K562 (cell line): Measurements from ENCODE around the gene SIT1. TPM values are rescaled to one million over a fixed set of nuclear protein-coding genes. Genes with fewer than 3 reads are reported as not detected.

Experiments used
- CBX1 ChIP-seq: sonication (generic); IDR thresholded peaks from 2 replicates; pipeline ENCODE4 v1.6.1; 2016; ENCODE audit warnings: antibody characterized with exemption, low read depth, mild to moderate bottlenecking
- CCNT2 ChIP-seq: IDR thresholded peaks from 2 replicates; pipeline ENCODE4 v1.6.1; 2011; ENCODE audit warnings: borderline replicate concordance, low read depth, mild to moderate bottlenecking, moderate library complexity, mixed read lengths, low read length; ENCODE audit not compliant: insufficient read length; ENCODE audit errors: extremely low read depth
- CREM ChIP-seq: IDR thresholded peaks from 2 replicates; pipeline ENCODE4 v1.6.1; 2014; ENCODE audit warnings: antibody characterized with exemption, low read depth
- FIP1L1 ChIP-seq: fragments of 200-400 bp; formaldehyde crosslinking; IDR thresholded peaks from 2 replicates; pipeline ENCODE4 v1.6.1; 2018; ENCODE audit warnings: mild to moderate bottlenecking, low read depth, low read length; ENCODE audit not compliant: poor library complexity, severe bottlenecking
- GABPA ChIP-seq: fragments of 200-800 bp; sonication (Bioruptor generic); conservative IDR thresholded peaks from 2 replicates; pipeline ENCODE4 v1.6.1; 2016; ENCODE audit warnings: low read depth, missing genetic modification characterization, missing compliant biosample characterization
- KDM1A ChIP-seq, 2 experiments: fragments of 450-650 bp; IDR thresholded peaks; 2 replicates each; pipeline ENCODE4 v1.6.1; 2016; ENCODE audit warnings: mild to moderate bottlenecking in 2 of 2
- POLR2G ChIP-seq: fragments of 200-400 bp; formaldehyde crosslinking; IDR thresholded peaks from 2 replicates; pipeline ENCODE4 v1.6.1; 2017; ENCODE audit warnings: low read depth, mild to moderate bottlenecking, antibody characterized with exemption, low read length, moderate library complexity
- TBL1XR1 ChIP-seq, 2 experiments: IDR thresholded peaks; 2 replicates each; pipeline ENCODE4 v1.6.1; 2012; ENCODE audit warnings: improper control_type of control experiment in 2 of 2, low read length in 2 of 2, mild to moderate bottlenecking in 1 of 2
- TCFL5 ChIP-seq: fragments of 250-450 bp; sonication (Bioruptor Pico); conservative IDR thresholded peaks from 2 replicates; pipeline ENCODE4 v1.6.1; 2021; ENCODE audit warnings: mild to moderate bottlenecking, moderate library complexity, matching md5 sums
- XRCC5 ChIP-seq: fragments of 200-400 bp; formaldehyde crosslinking; IDR thresholded peaks from 2 replicates; pipeline ENCODE4 v1.6.1; 2017; ENCODE audit warnings: low read depth, mild to moderate bottlenecking, low read length
- ZBTB7A ChIP-seq: IDR thresholded peaks from 2 replicates; pipeline ENCODE4 v1.6.1; 2011; ENCODE audit warnings: low read depth, mild to moderate bottlenecking, low read length, moderate library complexity, borderline replicate concordance; ENCODE audit not compliant: control insufficient read depth
- ZNF197 ChIP-seq: fragments of 200-800 bp; sonication (Bioruptor generic); IDR thresholded peaks from 2 replicates; pipeline ENCODE4 v1.6.1; 2016; ENCODE audit warnings: low read depth, missing genetic modification characterization, missing compliant biosample characterization
- ZNF224 ChIP-seq: sonication (generic); formaldehyde crosslinking; IDR thresholded peaks from 2 replicates; pipeline ENCODE4 v1.8.0; 2022; ENCODE audit warnings: mild to moderate bottlenecking, missing genetic modification reagents
- ZNF764 ChIP-seq: fragments of 250-450 bp; sonication (Bioruptor Pico); IDR thresholded peaks from 2 replicates; pipeline ENCODE4 v1.4.0; 2020; ENCODE audit warnings: low read depth, mild to moderate bottlenecking, moderate library complexity
- polyA plus RNA-seq, 8 experiments: library from polyadenylated mRNA; depleted of rRNA in 4 of 8; stranded (reverse) in 5 of 8; unstranded in 3 of 8; fragments of >200 nt; fragmentation: Nextera tagmentation in 2 of 8; fragmentation: Illumina TruSeq in 1 of 8; extraction: Ambion mirVana in 2 of 8; extraction: Trizol in 1 of 8; gene quantifications; 2 replicates each; pipeline versions ENCODE4 v1.2.1 to v1.2.3, GENCODE V29; 2011 to 2014; ENCODE audit warnings: inconsistent platforms in 1 of 8, missing spikeins in 1 of 8
- total RNA-seq, 7 experiments: library from RNA; depleted of rRNA in 6 of 7; stranded (reverse); fragments of >200 nt in 6 of 7; fragmentation: Illumina TruSeq in 2 of 7; extraction: Trizol in 2 of 7; gene quantifications; 2 replicates each; pipeline versions ENCODE4 v1.2.1 to v1.2.3, GENCODE V29; 2011 to 2021; ENCODE audit warnings: low replicate concordance in 1 of 7
- TF ChIP-seq, protein P1 (sequence below): fragments of 450-650 bp; IDR thresholded peaks from 2 replicates; pipeline ENCODE4 v1.7.0; 2016; ENCODE audit warnings: borderline replicate concordance
- TF ChIP-seq, protein P2 (sequence below), 3 experiments: fragments of 200-800 bp in 1 of 3; fragments of 250-450 bp in 1 of 3; fragments of 450-650 bp in 1 of 3; sonication (Bioruptor Pico) in 1 of 3; sonication (Bioruptor generic) in 1 of 3; formaldehyde crosslinking in 1 of 3; IDR thresholded peaks; 2 replicates each; pipeline versions ENCODE4 v1.6.1 to v1.8.0; 2016 to 2022; ENCODE audit warnings: mild to moderate bottlenecking in 2 of 3, missing genetic modification characterization in 2 of 3, missing compliant biosample characterization in 1 of 3, moderate library complexity in 1 of 3
- TF ChIP-seq, protein P3 (sequence below): sonication (generic); formaldehyde crosslinking; IDR thresholded peaks from 2 replicates; pipeline ENCODE4 v1.8.1; 2022; ENCODE audit warnings: missing genetic modification reagents

The SIT1 gene
- total and polyA plus RNA-seq, 9 of the 15 experiments (the other 6 are each of a cell fraction or from before 2014, with no cell fraction given): not detected

DNA sequence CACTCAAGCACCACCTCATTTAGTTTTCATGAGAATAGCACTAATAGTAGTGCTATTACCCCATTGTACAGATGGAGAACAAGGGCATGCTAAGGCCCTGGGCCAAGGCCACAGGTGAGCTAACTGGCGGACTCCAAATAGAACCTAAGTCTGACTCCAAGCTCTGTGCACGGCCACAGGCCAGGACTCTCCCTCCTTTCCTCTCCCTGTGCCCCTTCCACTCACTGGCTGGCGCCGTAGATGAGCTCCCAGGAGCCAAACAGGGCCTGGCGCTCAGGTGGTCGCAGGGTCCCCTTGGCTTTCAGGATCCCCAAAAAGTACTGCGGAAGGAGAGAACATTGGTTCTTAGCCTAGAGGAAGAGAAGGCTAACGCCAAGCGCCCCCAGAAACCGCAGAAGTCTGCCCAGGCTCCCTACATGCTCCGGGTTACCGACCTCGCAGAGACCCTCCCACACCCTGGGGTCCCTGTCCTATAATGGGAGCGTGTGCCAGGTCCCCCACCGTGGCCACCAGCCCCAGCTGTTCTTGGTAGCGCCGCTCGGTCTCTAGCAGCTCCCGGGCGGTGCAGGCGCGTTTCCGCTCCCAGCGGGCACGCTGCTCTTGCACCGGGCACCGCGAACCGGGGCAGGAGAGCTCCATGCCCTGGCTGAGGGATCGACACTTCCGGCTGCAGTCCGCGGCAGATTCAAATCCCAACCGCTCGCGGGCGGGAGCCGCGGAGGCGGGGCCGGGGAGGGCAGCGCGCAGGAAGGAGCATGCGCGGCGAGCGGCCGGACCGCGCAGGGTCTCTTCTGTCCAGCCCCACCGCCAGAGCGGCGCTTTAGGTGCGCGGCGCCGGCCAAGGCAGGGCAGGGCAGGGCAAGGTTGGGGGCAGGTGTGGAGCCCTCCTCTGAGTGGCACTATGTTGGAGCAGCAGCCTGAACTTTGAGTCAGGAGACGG lies 14.1 kb upstream of the SIT1 start, which contains the start of gene ARHGEF39 (continued):
- TF ChIP-seq KDM1A (IDR thresholded peaks at IDR 0.05) (no peak), ZNF224 (no peak), XRCC5 (no peak; the same call in 1 of the 2 replicates), TCFL5 (no peak), TBL1XR1 (IDR thresholded peaks at IDR 0.05; ENCODE audit: low read length in 2 of 2) (no peak), ZBTB7A (peak; percentile 75; the same call in 1 of the 2 replicates), CREM (peak; percentile 17; the same call in 1 of the 2 replicates), FIP1L1 (peak; percentile 39), ZNF197 (CRISPR knock-in tag) (no peak), POLR2G (peak; percentile 92), GABPA (peak; percentile 87), ZNF764 (CRISPR knock-in tag) (no peak), CCNT2 (peak; percentile 25), CBX1 (peak; percentile 31; the same call in 1 of the 2 replicates)
- TF ChIP-seq, protein P1, sequence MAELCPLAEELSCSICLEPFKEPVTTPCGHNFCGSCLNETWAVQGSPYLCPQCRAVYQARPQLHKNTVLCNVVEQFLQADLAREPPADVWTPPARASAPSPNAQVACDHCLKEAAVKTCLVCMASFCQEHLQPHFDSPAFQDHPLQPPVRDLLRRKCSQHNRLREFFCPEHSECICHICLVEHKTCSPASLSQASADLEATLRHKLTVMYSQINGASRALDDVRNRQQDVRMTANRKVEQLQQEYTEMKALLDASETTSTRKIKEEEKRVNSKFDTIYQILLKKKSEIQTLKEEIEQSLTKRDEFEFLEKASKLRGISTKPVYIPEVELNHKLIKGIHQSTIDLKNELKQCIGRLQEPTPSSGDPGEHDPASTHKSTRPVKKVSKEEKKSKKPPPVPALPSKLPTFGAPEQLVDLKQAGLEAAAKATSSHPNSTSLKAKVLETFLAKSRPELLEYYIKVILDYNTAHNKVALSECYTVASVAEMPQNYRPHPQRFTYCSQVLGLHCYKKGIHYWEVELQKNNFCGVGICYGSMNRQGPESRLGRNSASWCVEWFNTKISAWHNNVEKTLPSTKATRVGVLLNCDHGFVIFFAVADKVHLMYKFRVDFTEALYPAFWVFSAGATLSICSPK: no peak
- TF ChIP-seq, protein P2, sequence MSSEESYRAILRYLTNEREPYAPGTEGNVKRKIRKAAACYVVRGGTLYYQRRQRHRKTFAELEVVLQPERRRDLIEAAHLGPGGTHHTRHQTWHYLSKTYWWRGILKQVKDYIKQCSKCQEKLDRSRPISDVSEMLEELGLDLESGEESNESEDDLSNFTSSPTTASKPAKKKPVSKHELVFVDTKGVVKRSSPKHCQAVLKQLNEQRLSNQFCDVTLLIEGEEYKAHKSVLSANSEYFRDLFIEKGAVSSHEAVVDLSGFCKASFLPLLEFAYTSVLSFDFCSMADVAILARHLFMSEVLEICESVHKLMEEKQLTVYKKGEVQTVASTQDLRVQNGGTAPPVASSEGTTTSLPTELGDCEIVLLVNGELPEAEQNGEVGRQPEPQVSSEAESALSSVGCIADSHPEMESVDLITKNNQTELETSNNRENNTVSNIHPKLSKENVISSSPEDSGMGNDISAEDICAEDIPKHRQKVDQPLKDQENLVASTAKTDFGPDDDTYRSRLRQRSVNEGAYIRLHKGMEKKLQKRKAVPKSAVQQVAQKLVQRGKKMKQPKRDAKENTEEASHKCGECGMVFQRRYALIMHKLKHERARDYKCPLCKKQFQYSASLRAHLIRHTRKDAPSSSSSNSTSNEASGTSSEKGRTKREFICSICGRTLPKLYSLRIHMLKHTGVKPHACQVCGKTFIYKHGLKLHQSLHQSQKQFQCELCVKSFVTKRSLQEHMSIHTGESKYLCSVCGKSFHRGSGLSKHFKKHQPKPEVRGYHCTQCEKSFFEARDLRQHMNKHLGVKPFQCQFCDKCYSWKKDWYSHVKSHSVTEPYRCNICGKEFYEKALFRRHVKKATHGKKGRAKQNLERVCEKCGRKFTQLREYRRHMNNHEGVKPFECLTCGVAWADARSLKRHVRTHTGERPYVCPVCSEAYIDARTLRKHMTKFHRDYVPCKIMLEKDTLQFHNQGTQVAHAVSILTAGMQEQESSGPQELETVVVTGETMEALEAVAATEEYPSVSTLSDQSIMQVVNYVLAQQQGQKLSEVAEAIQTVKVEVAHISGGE (CRISPR knock-in tag; IDR thresholded peaks at IDR 0.05): peak in 1 of 3 experiments; percentile 41; a peak in 1 of 6 replicates
- TF ChIP-seq, protein P3, sequence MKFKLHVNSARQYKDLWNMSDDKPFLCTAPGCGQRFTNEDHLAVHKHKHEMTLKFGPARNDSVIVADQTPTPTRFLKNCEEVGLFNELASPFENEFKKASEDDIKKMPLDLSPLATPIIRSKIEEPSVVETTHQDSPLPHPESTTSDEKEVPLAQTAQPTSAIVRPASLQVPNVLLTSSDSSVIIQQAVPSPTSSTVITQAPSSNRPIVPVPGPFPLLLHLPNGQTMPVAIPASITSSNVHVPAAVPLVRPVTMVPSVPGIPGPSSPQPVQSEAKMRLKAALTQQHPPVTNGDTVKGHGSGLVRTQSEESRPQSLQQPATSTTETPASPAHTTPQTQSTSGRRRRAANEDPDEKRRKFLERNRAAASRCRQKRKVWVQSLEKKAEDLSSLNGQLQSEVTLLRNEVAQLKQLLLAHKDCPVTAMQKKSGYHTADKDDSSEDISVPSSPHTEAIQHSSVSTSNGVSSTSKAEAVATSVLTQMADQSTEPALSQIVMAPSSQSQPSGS (CRISPR knock-in tag): no peak
